ENCODE data around the gene PRRC2C. TPM values are rescaled to one million over a fixed set of nuclear protein-coding genes. Genes with fewer than 3 reads are reported as not detected.

The PRRC2C gene
- total and polyA plus RNA-seq, 2 of the 4 experiments (the other 2 are of a cell fraction): 54.0 to 58.3 TPM

GRCh38 chr1:171637928-171638576, 152.7 kb downstream of the PRRC2C start:
- Histone ChIP-seq H4K5ac (ENCODE audit: low read depth, low read length) (no peak overlapping the region), H4K91ac (ENCODE audit: insufficient read depth, low read depth, low read length) (no peak overlapping the region), H3K4ac (ENCODE audit: low read depth, low read length) (no peak overlapping the region), H4K20me1 (ENCODE audit: insufficient read depth, low read length) (no peaks in the 10 kb centered on the region; the same call in 1 of the 2 replicates), H3K27ac (ENCODE audit: insufficient read depth, low read length) (no peak overlapping the region), H3K14ac (replicated peaks; ENCODE audit: low read depth, low read length) (no peak overlapping the region), H3K23ac (ENCODE audit: low read depth, low read length) (no peak overlapping the region), H3K27me3 (ENCODE audit: control insufficient read depth, insufficient read depth, low read length) (peaks cover 6% of the 10 kb centered on the region; the same call in 1 of the 2 replicates), H2BK5ac (ENCODE audit: low read depth, low read length, poor library complexity, severe bottlenecking) (no peak overlapping the region), H3K9ac (ENCODE audit: low read depth, low read length) (no peak overlapping the region), H3K9me1 (ENCODE audit: insufficient read depth, low read length) (no peaks in the 10 kb centered on the region), H4K8ac (ENCODE audit: low read depth in 2 of 2, low read length in 2 of 2) (no peak overlapping the region), H3K9me3 (ENCODE audit: control insufficient read depth, insufficient read depth, low read length) (no peaks in the 10 kb centered on the region), H3K56ac (ENCODE audit: extremely low read depth, insufficient read depth, low read length) (no peak overlapping the region), H3K18ac (ENCODE audit: low read depth, low read length) (no peak overlapping the region), H2BK15ac (ENCODE audit: low read depth, low read length) (no peak overlapping the region), H3K36me3 (ENCODE audit: control insufficient read depth, insufficient read depth, low read length) (no peaks in the 10 kb centered on the region), H3K79me1 (ENCODE audit: low read depth in 1 of 2, low read length in 2 of 2) (no peaks in the 10 kb centered on the region), H3K4me1 (ENCODE audit: control insufficient read depth, insufficient read depth, low read length) (no peaks in the 10 kb centered on the region), H2BK20ac (ENCODE audit: low read depth, low read length) (no peak overlapping the region), H2AK5ac (ENCODE audit: low read depth, low read length) (no peak overlapping the region), H3K4me3 (ENCODE audit: insufficient read depth, low read depth, low read length) (no peak overlapping the region), H3K4me2 (ENCODE audit: low read depth, low read length) (no peak overlapping the region), H2BK120ac (ENCODE audit: low read depth, low read length) (no peak overlapping the region), H2AK9ac (replicated peaks; ENCODE audit: low read depth, low read length, poor library complexity) (no peak overlapping the region), H2AFZ (replicated peaks; ENCODE audit: low read length, poor library complexity) (no peak overlapping the region)
- intact Hi-C loops (cut with micrococcal nuclease): no loop called here
- in situ Hi-C loops (cut with MboI; ENCODE audit: low sequenced_read_pairs): no loop called here
- TF ChIP-seq USF2 (IDR thresholded peaks at IDR 0.05; ENCODE audit: low read depth, low read length) (no peak), CHD1 (IDR thresholded peaks at IDR 0.05; ENCODE audit: low read depth, low read length) (no peak), RCOR1 (IDR thresholded peaks at IDR 0.05; ENCODE audit: insufficient replicate concordance, low read length) (no peak), FOS (IDR thresholded peaks at IDR 0.05; ENCODE audit: low read depth, low read length) (no peak), ELK1 (IDR thresholded peaks at IDR 0.05; ENCODE audit: borderline replicate concordance, low read depth, low read length) (no peak), BHLHE40 (IDR thresholded peaks at IDR 0.05; ENCODE audit: low read depth, low read length) (no peak)
- TF ChIP-seq, protein P1, sequence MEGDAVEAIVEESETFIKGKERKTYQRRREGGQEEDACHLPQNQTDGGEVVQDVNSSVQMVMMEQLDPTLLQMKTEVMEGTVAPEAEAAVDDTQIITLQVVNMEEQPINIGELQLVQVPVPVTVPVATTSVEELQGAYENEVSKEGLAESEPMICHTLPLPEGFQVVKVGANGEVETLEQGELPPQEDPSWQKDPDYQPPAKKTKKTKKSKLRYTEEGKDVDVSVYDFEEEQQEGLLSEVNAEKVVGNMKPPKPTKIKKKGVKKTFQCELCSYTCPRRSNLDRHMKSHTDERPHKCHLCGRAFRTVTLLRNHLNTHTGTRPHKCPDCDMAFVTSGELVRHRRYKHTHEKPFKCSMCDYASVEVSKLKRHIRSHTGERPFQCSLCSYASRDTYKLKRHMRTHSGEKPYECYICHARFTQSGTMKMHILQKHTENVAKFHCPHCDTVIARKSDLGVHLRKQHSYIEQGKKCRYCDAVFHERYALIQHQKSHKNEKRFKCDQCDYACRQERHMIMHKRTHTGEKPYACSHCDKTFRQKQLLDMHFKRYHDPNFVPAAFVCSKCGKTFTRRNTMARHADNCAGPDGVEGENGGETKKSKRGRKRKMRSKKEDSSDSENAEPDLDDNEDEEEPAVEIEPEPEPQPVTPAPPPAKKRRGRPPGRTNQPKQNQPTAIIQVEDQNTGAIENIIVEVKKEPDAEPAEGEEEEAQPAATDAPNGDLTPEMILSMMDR (conservative IDR thresholded peaks at IDR 0.05; ENCODE audit: low read depth, low read length): no peak
- WGBS, 2 experiments (ENCODE audit: extremely low coverage in 2 of 2, insufficient read length in 1 of 2): no CpG with 5 or more reads among the region's 4 CpGs
- no peak for DNase-seq
- dilution Hi-C loops (cut with HindIII; ENCODE audit: low sequenced_read_pairs, unreplicated experiment): no loop called here
- no peak for ATAC-seq (ENCODE audit: low read depth)
- CTCF ChIA-PET: no interaction called here
- no TSS peak for BruUV-seq (replicated peaks)
- POLR2A ChIA-PET (ENCODE audit: unreplicated experiment): no interaction called here

All from IMR-90 (cell line).